GM12878 (cell line): ENCODE measurements around the gene ARGLU1. TPM values are rescaled to one million over a fixed set of nuclear protein-coding genes. Genes with fewer than 3 reads are reported as not detected.

Experiments
- ATAC-seq: fragments of 200-7000 bp; cut with Tn5 transposase; 3 replicates; pipeline ENCODE4 v1.9.1; 2020; ENCODE audit warnings: mild to moderate bottlenecking, moderate library complexity
- BruUV-seq: library from RNA; stranded (reverse); fragments of 400-500 nt; replicated peaks from 2 replicates; lab custom pipeline; 2021; lab: Mats Ljungman, UMichigan
- CTCF ChIA-PET: fragments of 300-600 bp; sonication (Branson Sonifier 250); formaldehyde crosslinking; extraction: SDS; loops from one replicate; lab custom pipeline; 2021; ENCODE audit warnings: inconsistent platforms; lab: Yijun Ruan, JAX
- POLR2A ChIA-PET: fragments of 350-600 bp; formaldehyde crosslinking; extraction: SDS; loops from one replicate; lab custom pipeline; 2021; ENCODE audit warnings: inconsistent platforms; lab: Charles Lee
- RAD21 ChIA-PET: fragments of 300-600 bp; sonication (Branson Sonifier 250); formaldehyde crosslinking; loops from one replicate; lab custom pipeline; 2023; ENCODE audit warnings: antibody characterized with exemption; ENCODE audit not compliant: unreplicated experiment; lab: Charles Lee
- SMC1A ChIA-PET: fragments of 300-600 bp; sonication (Branson Sonifier 250); formaldehyde crosslinking; loops from one replicate; lab custom pipeline; 2023; ENCODE audit not compliant: unreplicated experiment, uncharacterized antibody; lab: Charles Lee
- DNase-seq: peaks from one replicate; pipeline ENCODE4 v3.0.0-alpha.2; 2011; ENCODE audit warnings: low read depth, low spot score
- FAIRE-seq: peaks from 3 replicates; lab custom pipeline; 2011; peaks lifted over from hg19 to GRCh38; lab: Jason Lieb, UNC
- H2AFZ ChIP-seq: 2 replicates; pipeline ENCODE4 v1.6.0; 2011; ENCODE audit warnings: low read depth, low read length, control low read depth; ENCODE audit not compliant: control insufficient read depth
- H3K27ac ChIP-seq: 2 replicates; pipeline ENCODE4 v1.5.1; 2011; ENCODE audit warnings: control low read depth; ENCODE audit not compliant: control insufficient read depth, insufficient read depth
- H3K27me3 ChIP-seq, 2 experiments: replicated peaks in 1 of 2; 2 replicates each; pipeline versions ENCODE4 v1.6.0 to v1.6.1; 2011; ENCODE audit warnings: low read length in 1 of 2; ENCODE audit not compliant: control insufficient read depth in 2 of 2, insufficient read depth in 2 of 2
- H3K36me3 ChIP-seq, 2 experiments: 2 replicates each; pipeline ENCODE4 v1.5.1; 2011; ENCODE audit warnings: low read length in 1 of 2; ENCODE audit not compliant: control insufficient read depth in 2 of 2, insufficient read depth in 2 of 2
- H3K4me1 ChIP-seq: 2 replicates; pipeline ENCODE4 v1.6.1; 2011; ENCODE audit warnings: mild to moderate bottlenecking, low read length, moderate library complexity, mixed read lengths; ENCODE audit not compliant: control insufficient read depth, insufficient read depth
- H3K4me2 ChIP-seq: 2 replicates; pipeline ENCODE4 v1.6.0; 2011; ENCODE audit warnings: control low read depth; ENCODE audit not compliant: control insufficient read depth, insufficient read depth
- H3K4me3 ChIP-seq: fragments of 200-600 bp; sonication (generic); 2 replicates; pipeline ENCODE4 v1.5.1; 2016
- H3K79me2 ChIP-seq: 2 replicates; pipeline ENCODE4 v1.6.0; 2011; ENCODE audit warnings: low read length; ENCODE audit not compliant: control insufficient read depth, insufficient read depth
- H3K9ac ChIP-seq: 2 replicates; pipeline ENCODE4 v1.8.0; 2011; ENCODE audit warnings: low read length, control low read depth, mixed read lengths; ENCODE audit not compliant: control insufficient read depth, insufficient read depth
- H3K9me3 ChIP-seq: replicated peaks from 3 replicates; pipeline ENCODE4 v1.5.1; 2011; ENCODE audit warnings: mild to moderate bottlenecking, low read length; ENCODE audit not compliant: control insufficient read depth, insufficient read depth
- H4K20me1 ChIP-seq: 2 replicates; pipeline ENCODE4 v1.6.0; 2011; ENCODE audit not compliant: control insufficient read depth, insufficient read depth
- ATF2 ChIP-seq: IDR thresholded peaks from 2 replicates; pipeline ENCODE4 v1.6.1; 2012; ENCODE audit warnings: low read length, inconsistent platforms
- BCL3 ChIP-seq: IDR thresholded peaks from 2 replicates; pipeline ENCODE4 v1.6.1; 2011; ENCODE audit warnings: borderline replicate concordance, low read depth, mild to moderate bottlenecking, moderate library complexity, low read length; ENCODE audit not compliant: insufficient read depth, poor library complexity, severe bottlenecking
- IKZF1 ChIP-seq: fragments of 450-650 bp; conservative IDR thresholded peaks from 2 replicates; pipeline ENCODE4 v1.6.1; 2017; ENCODE audit warnings: antibody characterized with exemption, mild to moderate bottlenecking
- IRF3 ChIP-seq: fragments of 450-650 bp; IDR thresholded peaks from 2 replicates; pipeline ENCODE4 v1.6.1; 2014; ENCODE audit warnings: mild to moderate bottlenecking
- JUND ChIP-seq: IDR thresholded peaks from 2 replicates; pipeline ENCODE4 v1.6.1; 2012; ENCODE audit warnings: low read depth, mild to moderate bottlenecking, low read length, improper control_type of control experiment, moderate library complexity
- MEF2A ChIP-seq: IDR thresholded peaks from 2 replicates; pipeline ENCODE4 v1.6.1; 2011; ENCODE audit warnings: low read depth, mild to moderate bottlenecking, low read length, moderate library complexity; ENCODE audit not compliant: insufficient read depth
- MTA3 ChIP-seq: IDR thresholded peaks from 2 replicates; pipeline ENCODE4 v1.6.1; 2012; ENCODE audit warnings: low read length, inconsistent platforms, borderline replicate concordance
- SMAD1 ChIP-seq: fragments of 450-650 bp; IDR thresholded peaks from 2 replicates; pipeline ENCODE4 v1.6.1; 2018; ENCODE audit warnings: mild to moderate bottlenecking, low read depth; ENCODE audit not compliant: partially characterized antibody
- TAF1 ChIP-seq: IDR thresholded peaks from 2 replicates; pipeline ENCODE4 v1.6.1; 2011; ENCODE audit warnings: mild to moderate bottlenecking, low read depth, low read length, borderline replicate concordance
- WGBS: methylation state at CpG from one replicate; pipeline ENCODE4 v1.1.6; 2016; ENCODE audit warnings: low lambda C conversion rate; ENCODE audit not compliant: insufficient replicate concordance, insufficient coverage; ENCODE audit errors: missing lambda C conversion rate; 5-methylcytosine and 5-hydroxymethylcytosine counted together
- in situ Hi-C: fragments of 300-500 bp; cut with MboI; formaldehyde crosslinking; loops from 9 replicates; pipeline ENCODE4 v1.14.3; 2018; ENCODE audit warnings: mixed read lengths
- intact Hi-C: fragments of 100-400 bp; cut with micrococcal nuclease; formaldehyde crosslinking; loops from one replicate; pipeline ENCODE4 v1.14.2; 2022; ENCODE audit not compliant: unreplicated experiment
- polyA plus RNA-seq, 11 experiments: library from polyadenylated mRNA; depleted of rRNA in 4 of 11; unstranded in 6 of 11; stranded (reverse) in 5 of 11; fragments of >200 nt; fragmentation: Nextera tagmentation in 4 of 11; fragmentation: Illumina TruSeq in 1 of 11; extraction: Ambion mirVana in 4 of 11; extraction: Trizol in 1 of 11; gene quantifications; 1 replicate in 1 of 11; 2 replicates in 10 of 11; pipeline versions ENCODE4 v1.2.1 to v1.2.3, GENCODE V29; 2011 to 2016; ENCODE audit warnings: inconsistent platforms in 2 of 11, missing spikeins in 2 of 11, low read depth in 1 of 11
- total RNA-seq, 4 experiments: library from RNA; depleted of rRNA in 3 of 4; stranded (reverse); fragments of >200 nt in 3 of 4; fragmentation: Illumina TruSeq in 1 of 4; extraction: Trizol in 1 of 4; gene quantifications; 2 replicates each; pipeline versions ENCODE4 v1.2.1 to v1.2.3, GENCODE V29; 2013 to 2021

Gene ARGLU1
- total and polyA plus RNA-seq, 10 of the 15 experiments (the other 5 are each of a cell fraction or from before 2014, with no cell fraction given): 47.1 to 197 (median 98.3) TPM

- no peak overlapping the region for H3K27ac ChIP-seq
- in situ Hi-C loops (loop anchor here (5.0 to 25.0 kb wide), 2 partner anchors 453 to 1548 kb away; no protein-coding TSS in a partner anchor), intact Hi-C loops (loop anchor here (5.0 to 10.0 kb wide), 3 partner anchors 160 to 1760 kb away; no protein-coding TSS in a partner anchor)
- DNase-seq (no peak), ATAC-seq (peak; percentile 2), FAIRE-seq (no peak)
- H3K9ac ChIP-seq: no peak overlapping the region
- RAD21 ChIA-PET: interaction anchor here (1.0 to 2.0 kb wide), 6 partner anchors 10 to 453 kb away, joined by 3 to 11 read pairs (median 4); partner anchors contain the start of gene ARGLU1
- CTCF ChIA-PET: interaction anchor here (1.5 to 3.4 kb wide), 4 partner anchors 10 to 451 kb away, joined by 6 to 40 read pairs (median 13); no protein-coding TSS in a partner anchor
- H3K79me2 ChIP-seq: no peaks in the 10 kb centered on the region
- H4K20me1 ChIP-seq: no peaks in the 10 kb centered on the region
- peak overlapping the region; percentile 77 for H3K4me2 ChIP-seq
- peaks cover 3% of the 10 kb centered on the region; the same call in 1 of the 2 replicates for H3K4me1 ChIP-seq
- POLR2A ChIA-PET: no interaction called here
- H2AFZ ChIP-seq: peak overlapping the region; percentile 56; the same call in 1 of the 2 replicates
- H3K9me3 ChIP-seq: no peaks in the 10 kb centered on the region
- TF ChIP-seq SMAD1: no peak
- no peak for TF ChIP-seq MTA3
- TF ChIP-seq IRF3: no peak
- no peak for TF ChIP-seq JUND
- no peak for TF ChIP-seq ATF2
- no peak for TF ChIP-seq MEF2A
- no peak for TF ChIP-seq IKZF1
- TF ChIP-seq BCL3: no peak
- TF ChIP-seq TAF1: no peak
- SMC1A ChIA-PET: interaction anchor here (1.0 to 3.4 kb wide), 3 partner anchors 95 to 453 kb away, joined by 3 to 12 read pairs (median 4); no protein-coding TSS in a partner anchor
- peaks cover 0 to 17% of the 10 kb centered on the region in 2 experiments; a peak in 2 of 4 replicates for H3K27me3 ChIP-seq
- no TSS peak for BruUV-seq
- H3K4me3 ChIP-seq: peak overlapping the region; percentile 62; the same call in 1 of the 2 replicates
- no peaks in the 10 kb centered on the region for H3K36me3 ChIP-seq
- 19% methylated on average over 49 of the region's 121 CpGs for WGBS
These were observed 33.0 kb downstream of the ARGLU1 start for GRCh38 chr13:106534639-106535551.
